Activated B cell treated with CpG ODN at 0.5 μM for 24 hours (primary cell): ENCODE measurements around the gene TMEM165. TPM values are rescaled to one million over a fixed set of nuclear protein-coding genes. Genes with fewer than 3 reads are reported as not detected.

Experiments
- ATAC-seq: fragments of 200-7000 bp; cut with Tn5 transposase; one replicate; pipeline ENCODE4 v1.10.0; 2021; ENCODE audit warnings: low read depth, mild to moderate bottlenecking, moderate library complexity
- CTCF ChIA-PET: fragments of 350-600 bp; sonication (Branson Sonifier 250); formaldehyde crosslinking; loops from one replicate; lab custom pipeline; 2021; ENCODE audit warnings: antibody characterized with exemption; lab: Charles Lee
- POLR2A ChIA-PET: fragments of 350-600 bp; sonication (Branson Sonifier 250); formaldehyde crosslinking; loops from one replicate; lab custom pipeline; 2021; ENCODE audit warnings: antibody characterized with exemption; lab: Charles Lee
- DNase-seq: peaks from one replicate; pipeline ENCODE4 v3.0.0; 2022
- H3K27ac Mint-ChIP-seq: one replicate; pipeline ENCODE4 v1.8.0; 2020; ENCODE audit warnings: mixed read lengths
- H3K27me3 Mint-ChIP-seq: one replicate; pipeline ENCODE4 v1.8.0; 2021; ENCODE audit warnings: mixed read lengths
- H3K36me3 Mint-ChIP-seq: one replicate; pipeline ENCODE4 v1.8.0; 2021; ENCODE audit warnings: low read depth, mixed read lengths
- H3K4me1 Mint-ChIP-seq: one replicate; pipeline ENCODE4 v1.8.0; 2021; ENCODE audit warnings: mixed read lengths
- H3K4me3 Mint-ChIP-seq: one replicate; pipeline ENCODE4 v1.8.0; 2020; ENCODE audit warnings: mild to moderate bottlenecking, mixed read lengths
- H3K9me3 Mint-ChIP-seq: one replicate; pipeline ENCODE4 v1.8.0; 2020; ENCODE audit warnings: mixed read lengths
- intact Hi-C: fragments of 100-400 bp; cut with micrococcal nuclease; formaldehyde crosslinking; loops from one replicate; pipeline ENCODE4 v1.15.1; 2024
- total RNA-seq: library from RNA; stranded (reverse); gene quantifications from 2 replicates; pipeline ENCODE4 v1.2.3, GENCODE V29; 2022
- TF ChIP-seq, protein P1 (sequence below): fragments of 200-600 bp; IDR thresholded peaks from one replicate; pipeline ENCODE4 v1.8.0; 2022; ENCODE audit warnings: antibody characterized with exemption, mild to moderate bottlenecking

TMEM165 gene
- total RNA-seq, 1 donor from 2014 or later: 90.2 TPM

DNA sequence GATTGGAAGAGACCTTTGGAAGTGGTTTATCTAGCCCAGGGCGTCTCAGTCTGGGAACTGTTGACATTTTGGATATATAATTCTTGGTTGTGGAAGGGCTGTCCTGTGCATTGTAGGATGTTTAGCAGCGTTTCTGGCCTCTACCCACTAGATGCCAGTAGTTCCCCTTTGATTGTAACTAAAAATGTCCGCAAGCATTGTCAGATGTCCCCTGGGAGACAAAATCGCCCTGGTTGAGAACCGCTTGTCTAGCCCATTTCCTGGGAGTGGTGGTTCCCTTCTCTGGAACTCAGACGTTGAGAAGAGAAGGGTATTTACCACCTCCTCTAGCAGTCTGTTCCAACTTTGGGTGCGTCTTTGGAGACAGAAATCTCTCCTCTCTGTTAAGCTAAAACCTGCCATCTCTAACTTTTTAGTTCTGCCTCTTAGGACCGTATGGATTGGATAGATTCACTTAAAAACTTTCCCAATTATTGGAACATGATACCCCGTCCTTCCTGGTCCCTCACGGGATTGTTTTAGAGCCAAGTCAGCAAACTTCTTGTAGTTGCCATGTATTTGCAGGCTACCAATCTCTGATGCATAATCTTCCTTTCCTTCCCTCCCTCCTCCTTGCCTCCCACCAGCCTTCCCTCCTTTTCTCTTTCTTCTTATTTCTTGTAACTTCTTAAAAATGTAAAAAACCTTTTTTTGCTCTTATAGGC is 13.9 kb downstream of the TMEM165 start:
- CTCF ChIA-PET: interaction anchor here (0.8 to 2.5 kb wide), 10 partner anchors 14 to 457 kb away, joined by 3 to 15 read pairs (median 6); partner anchors contain the start of genes SRD5A3 and TMEM165
- peak overlapping the region; percentile 76 for H3K27ac Mint-ChIP-seq
- ATAC-seq (peak; percentile 90), DNase-seq (no peak)
- intact Hi-C loops: loop anchor here (1.0 to 2.0 kb wide), 6 partner anchors 11 to 458 kb away; partner anchors contain the start of genes CLOCK and NMU
- POLR2A ChIA-PET: interaction anchor here (1.0 to 1.4 kb wide), 2 partner anchors 10 to 15 kb away, joined by 4 read pairs; no protein-coding TSS in a partner anchor
- H3K27me3 Mint-ChIP-seq: no peaks in the 10 kb centered on the region
- TF ChIP-seq, protein P1, sequence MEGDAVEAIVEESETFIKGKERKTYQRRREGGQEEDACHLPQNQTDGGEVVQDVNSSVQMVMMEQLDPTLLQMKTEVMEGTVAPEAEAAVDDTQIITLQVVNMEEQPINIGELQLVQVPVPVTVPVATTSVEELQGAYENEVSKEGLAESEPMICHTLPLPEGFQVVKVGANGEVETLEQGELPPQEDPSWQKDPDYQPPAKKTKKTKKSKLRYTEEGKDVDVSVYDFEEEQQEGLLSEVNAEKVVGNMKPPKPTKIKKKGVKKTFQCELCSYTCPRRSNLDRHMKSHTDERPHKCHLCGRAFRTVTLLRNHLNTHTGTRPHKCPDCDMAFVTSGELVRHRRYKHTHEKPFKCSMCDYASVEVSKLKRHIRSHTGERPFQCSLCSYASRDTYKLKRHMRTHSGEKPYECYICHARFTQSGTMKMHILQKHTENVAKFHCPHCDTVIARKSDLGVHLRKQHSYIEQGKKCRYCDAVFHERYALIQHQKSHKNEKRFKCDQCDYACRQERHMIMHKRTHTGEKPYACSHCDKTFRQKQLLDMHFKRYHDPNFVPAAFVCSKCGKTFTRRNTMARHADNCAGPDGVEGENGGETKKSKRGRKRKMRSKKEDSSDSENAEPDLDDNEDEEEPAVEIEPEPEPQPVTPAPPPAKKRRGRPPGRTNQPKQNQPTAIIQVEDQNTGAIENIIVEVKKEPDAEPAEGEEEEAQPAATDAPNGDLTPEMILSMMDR: no peak
- no peaks in the 10 kb centered on the region for H3K9me3 Mint-ChIP-seq
- peaks cover 42% of the 10 kb centered on the region for H3K36me3 Mint-ChIP-seq
- H3K4me1 Mint-ChIP-seq: peaks cover 25% of the 10 kb centered on the region
- peak overlapping the region; percentile 32 for H3K4me3 Mint-ChIP-seq

DNA sequence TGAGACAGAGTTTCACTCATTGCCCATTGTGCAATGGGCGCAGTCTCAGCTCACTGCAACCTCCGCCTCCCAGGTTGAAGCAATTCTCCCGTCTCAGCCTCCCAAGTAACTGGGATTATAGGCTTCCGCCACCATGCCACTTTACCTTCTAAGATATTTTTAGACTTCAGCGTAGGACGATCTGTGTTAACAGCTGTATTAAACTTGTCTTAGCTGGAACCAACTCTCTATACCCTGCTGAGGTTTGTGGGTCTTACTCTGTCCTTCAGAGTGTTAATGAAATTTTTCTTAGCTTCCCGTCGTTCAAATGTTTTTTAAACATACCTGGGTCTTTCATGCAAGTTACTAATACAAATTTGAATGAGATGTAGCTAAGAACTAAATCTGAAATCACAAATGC is 14.7 kb downstream of the TMEM165 start:
- CTCF ChIA-PET: interaction anchor here (0.8 to 2.5 kb wide), 8 partner anchors 15 to 456 kb away, joined by 3 to 15 read pairs (median 8); partner anchors contain the start of genes SRD5A3 and TMEM165
- Mint-ChIP-seq H3K36me3 (peaks cover 40% of the 10 kb centered on the region), H3K27me3 (no peaks in the 10 kb centered on the region), H3K4me3 (no peak overlapping the region), H3K4me1 (peaks cover 25% of the 10 kb centered on the region), H3K9me3 (no peaks in the 10 kb centered on the region), H3K27ac (no peak overlapping the region)
- POLR2A ChIA-PET: interaction anchor here (1.0 to 1.5 kb wide), 2 partner anchors 11 to 14 kb away, joined by 4 to 5 read pairs; no protein-coding TSS in a partner anchor
- TF ChIP-seq, protein P1: no peak
- intact Hi-C loops: no loop called here
- ATAC-seq: no peak
- DNase-seq: no peak

DNA sequence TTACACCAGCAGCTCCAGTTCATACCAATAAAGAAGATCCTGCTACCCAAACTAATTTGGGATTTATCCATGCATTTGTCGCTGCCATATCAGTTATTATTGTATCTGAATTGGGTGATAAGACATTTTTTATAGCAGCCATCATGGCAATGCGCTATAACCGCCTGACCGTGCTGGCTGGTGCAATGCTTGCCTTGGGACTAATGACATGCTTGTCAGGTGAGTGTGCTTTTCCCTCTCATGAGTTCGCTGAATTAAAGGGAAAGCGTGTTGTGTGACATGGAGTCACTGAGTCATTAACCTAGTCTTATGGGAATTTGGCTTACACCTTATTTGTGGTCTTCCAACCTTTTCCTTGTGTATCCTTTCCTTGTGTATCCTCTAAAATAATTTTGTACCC is 15.9 kb downstream of the TMEM165 start:
- no peak overlapping the region for H3K27ac Mint-ChIP-seq
- H3K9me3 Mint-ChIP-seq: no peaks in the 10 kb centered on the region
- peaks cover 25% of the 10 kb centered on the region for H3K4me1 Mint-ChIP-seq
- DNase-seq (no peak), ATAC-seq (no peak)
- CTCF ChIA-PET: interaction anchor here (0.6 kb wide), 1 partner anchor 547 kb away, joined by 3 read pairs; no protein-coding TSS in a partner anchor
- TF ChIP-seq, protein P1: no peak
- H3K27me3 Mint-ChIP-seq: no peaks in the 10 kb centered on the region
- peaks cover 39% of the 10 kb centered on the region for H3K36me3 Mint-ChIP-seq
- POLR2A ChIA-PET: interaction anchor here (1.5 kb wide), 1 partner anchor 15 kb away, joined by 5 read pairs; no protein-coding TSS in a partner anchor
- intact Hi-C loops: no loop called here
- H3K4me3 Mint-ChIP-seq: no peak overlapping the region

DNA sequence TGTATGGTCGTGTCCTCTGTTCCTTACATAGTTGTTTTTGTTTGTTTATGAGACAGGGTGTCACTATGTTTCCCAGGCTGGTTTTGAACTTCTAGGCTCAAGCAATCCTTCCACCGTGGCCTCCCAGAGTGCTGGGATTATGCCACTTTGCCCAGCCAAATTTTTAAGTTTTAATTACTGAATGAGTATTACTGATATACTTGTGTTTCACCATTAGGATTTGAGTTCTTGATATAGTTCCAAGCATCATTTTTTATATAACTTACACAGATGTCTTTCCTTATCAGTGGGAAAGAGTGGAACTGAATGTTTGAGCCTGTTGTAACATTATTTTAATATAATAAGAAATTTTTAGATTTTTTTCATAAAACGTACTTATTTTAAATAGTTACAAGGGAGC is 20.4 kb downstream of the TMEM165 start:
- ATAC-seq (no peak), DNase-seq (no peak)
- Mint-ChIP-seq H3K4me3 (no peak overlapping the region), H3K9me3 (no peaks in the 10 kb centered on the region), H3K4me1 (no peaks in the 10 kb centered on the region), H3K27ac (no peak overlapping the region), H3K27me3 (no peaks in the 10 kb centered on the region), H3K36me3 (peaks cover 64% of the 10 kb centered on the region)
- intact Hi-C loops: no loop called here
- CTCF ChIA-PET: no interaction called here
- POLR2A ChIA-PET: interaction anchor here (0.7 to 1.2 kb wide), 2 partner anchors 18 to 22 kb away, joined by 3 to 4 read pairs; no protein-coding TSS in a partner anchor
- TF ChIP-seq, protein P1: no peak

DNA sequence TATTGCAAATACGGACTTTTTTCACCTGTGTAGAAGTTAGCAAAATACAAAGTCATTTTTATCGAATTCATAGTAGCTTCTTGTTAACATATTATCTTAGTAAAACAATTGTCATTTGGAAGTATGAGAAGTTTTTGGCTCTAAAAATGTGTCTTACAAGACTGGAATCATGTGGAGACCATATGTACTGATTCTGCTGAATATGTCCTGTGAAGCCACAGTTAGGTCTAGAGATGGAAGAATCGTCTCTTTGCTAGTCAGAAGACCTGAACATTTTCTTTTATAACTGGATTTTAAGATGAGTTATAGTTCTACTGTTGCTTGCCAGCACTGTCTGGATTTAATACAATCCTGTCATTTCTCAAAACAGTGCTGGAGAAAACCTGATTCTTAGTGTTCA is 29.0 kb downstream of the TMEM165 start:
- intact Hi-C loops: no loop called here
- H3K27ac Mint-ChIP-seq: no peak overlapping the region
- POLR2A ChIA-PET: no interaction called here
- H3K27me3 Mint-ChIP-seq: no peaks in the 10 kb centered on the region
- DNase-seq: no peak
- H3K4me3 Mint-ChIP-seq: no peak overlapping the region
- peaks cover 84% of the 10 kb centered on the region for H3K36me3 Mint-ChIP-seq
- no peak for ATAC-seq
- CTCF ChIA-PET: no interaction called here
- H3K9me3 Mint-ChIP-seq: no peaks in the 10 kb centered on the region
- TF ChIP-seq, protein P1: no peak
- H3K4me1 Mint-ChIP-seq: no peaks in the 10 kb centered on the region
